C4-2B (cell line): ENCODE results near the gene NCK2.

ENCODE experiments used
- CTCF ChIP-seq: fragments of 450-650 bp; conservative IDR thresholded peaks from 2 replicates; pipeline ENCODE4 v1.5.1; 2017; ENCODE audit warnings: mild to moderate bottlenecking
- ZFX ChIP-seq: fragments of 450-650 bp; IDR thresholded peaks from 2 replicates; pipeline ENCODE4 v1.6.1; 2017

- TF ChIP-seq CTCF (no peak), ZFX (no peak)
Observed at GRCh38 chr2:105755895-105756294, 11.2 kb downstream of the NCK2 start.
